ENCODE data around the gene FAM83C.

The FAM83C gene

GRCh38 chr20:35274172-35275092 is 17.8 kb downstream of the FAM83C start:
- Histone ChIP-seq H3K79me2 (ENCODE audit: insufficient read depth, low read depth) (peaks cover 5% of the 10 kb centered on the region; the same call in 1 of the 2 replicates), H3K27ac (no peak overlapping the region), H3K36me3 (ENCODE audit: insufficient read depth) (peaks cover 7% of the 10 kb centered on the region; the same call in 1 of the 2 replicates), H3K4me3 (IDR thresholded peaks at IDR 0.05; ENCODE audit: insufficient read depth, low read depth, low read length) (no peak overlapping the region), H2AFZ (ENCODE audit: low read depth) (no peak overlapping the region), H3K9ac (no peak overlapping the region), H3K27me3 (ENCODE audit: insufficient read depth, low read depth) (no peaks in the 10 kb centered on the region), H3K4me2 (no peak overlapping the region), H4K20me1 (ENCODE audit: insufficient read depth) (no peaks in the 10 kb centered on the region), H3K4me1 (ENCODE audit: low read depth, poor library complexity, severe bottlenecking) (peaks cover 9% of the 10 kb centered on the region)
- no peak for TF ChIP-seq CTCF (conservative IDR thresholded peaks at IDR 0.05; ENCODE audit: low read depth, low read length)

GRCh38 chr20:35273449-35274171 is 18.6 kb downstream of the FAM83C start:
- H3K4me3 ChIP-seq (IDR thresholded peaks at IDR 0.05; ENCODE audit: insufficient read depth, low read depth, low read length) = no peak overlapping the region
- no peak overlapping the region for H2AFZ ChIP-seq (ENCODE audit: low read depth)
- peaks cover 4% of the 10 kb centered on the region; the same call in 1 of the 2 replicates for H3K36me3 ChIP-seq (ENCODE audit: insufficient read depth)
- H3K27me3 ChIP-seq (ENCODE audit: insufficient read depth, low read depth) = no peaks in the 10 kb centered on the region
- no peak overlapping the region for H3K9ac ChIP-seq
- H4K20me1 ChIP-seq (ENCODE audit: insufficient read depth) = no peaks in the 10 kb centered on the region
- peaks cover 9% of the 10 kb centered on the region for H3K4me1 ChIP-seq (ENCODE audit: low read depth, poor library complexity, severe bottlenecking)
- no peak for TF ChIP-seq CTCF (conservative IDR thresholded peaks at IDR 0.05; ENCODE audit: low read depth, low read length)
- no peak overlapping the region for H3K4me2 ChIP-seq
- H3K27ac ChIP-seq = no peak overlapping the region
- H3K79me2 ChIP-seq (ENCODE audit: insufficient read depth, low read depth) = peaks cover 5% of the 10 kb centered on the region; the same call in 1 of the 2 replicates

- Histone ChIP-seq H3K4me3 (IDR thresholded peaks at IDR 0.05; ENCODE audit: insufficient read depth, low read depth, low read length) (no peak overlapping the region), H3K36me3 (ENCODE audit: insufficient read depth) (no peaks in the 10 kb centered on the region), H4K20me1 (ENCODE audit: insufficient read depth) (no peaks in the 10 kb centered on the region), H3K9ac (no peak overlapping the region), H3K4me2 (no peak overlapping the region), H3K27ac (no peak overlapping the region), H3K79me2 (ENCODE audit: insufficient read depth, low read depth) (peaks cover 5% of the 10 kb centered on the region; the same call in 1 of the 2 replicates), H2AFZ (ENCODE audit: low read depth) (no peak overlapping the region), H3K27me3 (ENCODE audit: insufficient read depth, low read depth) (no peaks in the 10 kb centered on the region), H3K4me1 (ENCODE audit: low read depth, poor library complexity, severe bottlenecking) (peaks cover 8% of the 10 kb centered on the region)
- TF ChIP-seq CTCF (conservative IDR thresholded peaks at IDR 0.05; ENCODE audit: low read depth, low read length) = no peak
Measured at GRCh38 chr20:35271904-35272303, 20.3 kb downstream of the FAM83C start.

GRCh38 chr20:35271073-35271882 is 20.9 kb downstream of the FAM83C start:
- no peak overlapping the region for H3K27ac ChIP-seq
- no peaks in the 10 kb centered on the region for H4K20me1 ChIP-seq (ENCODE audit: insufficient read depth)
- no peaks in the 10 kb centered on the region for H3K27me3 ChIP-seq (ENCODE audit: insufficient read depth, low read depth)
- peaks cover under 1% of the 10 kb centered on the region; the same call in 1 of the 2 replicates for H3K79me2 ChIP-seq (ENCODE audit: insufficient read depth, low read depth)
- peaks cover 2% of the 10 kb centered on the region for H3K4me1 ChIP-seq (ENCODE audit: low read depth, poor library complexity, severe bottlenecking)
- H3K9ac ChIP-seq = no peak overlapping the region
- no peak overlapping the region for H3K4me3 ChIP-seq (IDR thresholded peaks at IDR 0.05; ENCODE audit: insufficient read depth, low read depth, low read length)
- no peaks in the 10 kb centered on the region for H3K36me3 ChIP-seq (ENCODE audit: insufficient read depth)
- no peak overlapping the region for H2AFZ ChIP-seq (ENCODE audit: low read depth)
- no peak overlapping the region for H3K4me2 ChIP-seq
- TF ChIP-seq CTCF (conservative IDR thresholded peaks at IDR 0.05; ENCODE audit: low read depth, low read length) = no peak

All from KMS-11 (cell line).